ENCODE measurements around the gene KCNIP1.

KCNIP1 gene

GRCh38 chr5:170519549-170519948, 15.7 kb downstream of the KCNIP1 start:
- no peaks in the 10 kb centered on the region for H3K4me1 ChIP-seq
- no peak overlapping the region for H3K4me2 ChIP-seq
- no peak overlapping the region for H3K4me3 ChIP-seq
- no peak for TF ChIP-seq Cebpa-rat (IDR thresholded peaks at IDR 0.05)
- H4K20me1 ChIP-seq: no peaks in the 10 kb centered on the region
- H3K36me3 ChIP-seq: no peaks in the 10 kb centered on the region
- no peak overlapping the region for H3K9ac ChIP-seq
- H3K9me3 ChIP-seq: no peaks in the 10 kb centered on the region
- H3K27me3 ChIP-seq: no peaks in the 10 kb centered on the region
- H3K27ac ChIP-seq: no peak overlapping the region

- Histone ChIP-seq H3K4me3 (no peak overlapping the region), H3K27me3 (no peaks in the 10 kb centered on the region)
- TF ChIP-seq Cebpa-rat (IDR thresholded peaks at IDR 0.05): no peak
These were observed 16.6 kb downstream of the KCNIP1 start for GRCh38 chr5:170520372-170520771.

DNA sequence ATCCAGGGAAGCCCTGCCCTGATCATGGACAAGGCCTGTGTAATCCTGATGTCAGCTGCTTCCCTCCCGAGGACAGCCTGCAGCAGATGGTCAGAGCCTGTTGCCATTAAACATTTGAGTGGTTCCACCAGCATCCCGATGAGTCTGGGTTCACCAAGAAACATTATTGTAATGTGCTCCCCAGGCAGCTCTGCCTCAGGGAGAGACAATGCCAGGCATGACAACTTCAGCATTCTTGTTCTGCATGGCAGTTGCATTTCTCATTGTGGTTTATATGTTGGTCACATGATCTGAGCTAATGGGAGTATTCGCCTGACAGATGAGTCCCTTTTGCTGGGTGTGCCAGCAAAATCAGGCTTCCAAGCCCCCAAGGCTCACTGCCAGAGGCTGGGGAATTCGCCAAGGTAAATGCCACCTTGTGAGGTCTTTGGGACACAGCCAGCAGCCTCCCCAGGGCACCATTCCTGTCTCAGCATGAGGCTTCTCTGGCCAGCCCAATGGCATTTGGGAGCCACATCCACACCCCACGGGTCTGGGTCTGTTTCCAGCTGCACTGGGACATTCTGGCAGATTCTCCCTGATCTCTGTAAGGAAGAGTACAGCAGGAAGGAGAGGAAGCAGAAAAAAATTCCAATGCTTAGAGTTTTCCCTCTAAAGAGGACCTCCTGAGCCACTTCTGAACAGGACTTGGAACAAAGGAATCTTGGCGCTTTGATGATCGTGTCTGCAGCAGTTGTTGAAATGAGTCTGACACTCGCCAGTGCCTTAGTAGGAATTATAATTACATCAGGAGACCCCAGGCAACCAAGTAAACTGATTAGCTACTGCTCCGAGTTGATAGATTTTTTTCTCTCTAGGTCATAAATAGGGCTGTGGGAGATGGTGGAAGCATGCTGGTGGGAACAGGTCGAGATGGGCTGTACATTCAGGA, 18.7 kb downstream of the KCNIP1 start:
- H3K4me1 ChIP-seq: no peaks in the 10 kb centered on the region
- no peak overlapping the region for H3K4me3 ChIP-seq
- H4K20me1 ChIP-seq: no peaks in the 10 kb centered on the region
- H3K4me2 ChIP-seq: no peak overlapping the region
- H3K9ac ChIP-seq: no peak overlapping the region
- TF ChIP-seq Cebpa-rat (IDR thresholded peaks at IDR 0.05): no peak
- no peak overlapping the region for H3K27ac ChIP-seq
- no peaks in the 10 kb centered on the region for H3K27me3 ChIP-seq
- H3K9me3 ChIP-seq: no peaks in the 10 kb centered on the region
- H3K36me3 ChIP-seq: no peaks in the 10 kb centered on the region

More at GRCh38 chr5:170520372-170520771, 16.6 kb downstream of the KCNIP1 start:
- Histone ChIP-seq H3K36me3 (no peaks in the 10 kb centered on the region), H3K27ac (no peak overlapping the region), H3K9me3 (no peaks in the 10 kb centered on the region), H3K4me2 (no peak overlapping the region), H3K9ac (no peak overlapping the region), H4K20me1 (no peaks in the 10 kb centered on the region), H3K4me1 (no peaks in the 10 kb centered on the region)

DNA sequence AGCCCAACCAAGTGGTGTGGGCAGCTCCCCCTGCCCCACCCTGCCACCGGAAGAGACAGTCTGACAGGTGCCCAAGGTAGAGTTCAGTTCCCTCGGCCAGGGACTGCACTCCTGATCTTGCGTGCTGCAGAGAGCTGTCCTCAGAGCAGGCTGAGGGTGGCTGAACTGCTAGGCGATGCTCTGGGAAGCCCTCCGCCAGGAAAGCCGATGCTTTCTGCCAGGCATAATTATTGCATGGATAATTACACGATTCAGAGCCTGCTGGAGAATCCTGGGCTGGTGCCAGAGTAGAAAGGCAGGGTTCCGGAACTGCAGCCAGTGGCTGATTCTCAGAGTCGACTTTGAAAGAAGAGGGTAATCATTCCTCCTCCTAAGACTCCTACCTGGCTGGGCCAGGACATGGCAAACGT, 19.3 kb downstream of the KCNIP1 start:
- no peak for TF ChIP-seq Cebpa-rat (IDR thresholded peaks at IDR 0.05)
- Histone ChIP-seq H3K9ac (no peak overlapping the region), H3K27ac (no peak overlapping the region), H3K9me3 (no peaks in the 10 kb centered on the region), H3K4me2 (no peak overlapping the region), H3K4me1 (no peaks in the 10 kb centered on the region), H3K27me3 (no peaks in the 10 kb centered on the region), H3K36me3 (no peaks in the 10 kb centered on the region), H4K20me1 (no peaks in the 10 kb centered on the region), H3K4me3 (no peak overlapping the region)

DNA sequence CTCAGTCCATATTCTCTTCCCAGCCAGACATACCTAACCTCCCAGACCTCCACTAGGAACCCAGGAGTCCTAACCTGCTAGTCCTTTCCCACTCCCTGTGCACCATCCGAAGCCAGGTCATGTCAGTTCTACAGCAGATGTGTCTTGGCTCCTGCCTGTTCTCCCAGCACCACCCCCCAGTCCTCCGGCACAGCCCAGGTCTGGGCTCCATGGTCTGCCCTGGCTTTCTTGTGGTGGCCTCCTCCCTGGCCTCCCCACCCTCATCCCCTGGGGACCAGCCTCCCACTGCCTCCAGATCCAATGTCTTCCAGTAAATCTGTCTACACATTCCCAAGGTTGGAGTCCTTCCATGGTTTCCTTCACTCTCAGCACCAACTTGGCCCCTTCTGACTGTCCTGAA, 20.0 kb downstream of the KCNIP1 start:
- H4K20me1 ChIP-seq: no peaks in the 10 kb centered on the region
- H3K9ac ChIP-seq: no peak overlapping the region
- no peaks in the 10 kb centered on the region for H3K9me3 ChIP-seq
- no peak overlapping the region for H3K4me3 ChIP-seq
- H3K36me3 ChIP-seq: no peaks in the 10 kb centered on the region
- no peaks in the 10 kb centered on the region for H3K27me3 ChIP-seq
- no peak overlapping the region for H3K4me2 ChIP-seq
- TF ChIP-seq Cebpa-rat (IDR thresholded peaks at IDR 0.05): no peak
- no peak overlapping the region for H3K27ac ChIP-seq
- H3K4me1 ChIP-seq: no peaks in the 10 kb centered on the region

GRCh38 chr5:170524576-170524975, 20.8 kb downstream of the KCNIP1 start:
- no peak overlapping the region for H3K27ac ChIP-seq
- H3K9me3 ChIP-seq: no peaks in the 10 kb centered on the region
- H3K4me2 ChIP-seq: no peak overlapping the region
- H3K9ac ChIP-seq: no peak overlapping the region
- H3K4me3 ChIP-seq: no peak overlapping the region
- no peaks in the 10 kb centered on the region for H3K4me1 ChIP-seq
- no peaks in the 10 kb centered on the region for H4K20me1 ChIP-seq
- no peaks in the 10 kb centered on the region for H3K27me3 ChIP-seq
- H3K36me3 ChIP-seq: no peaks in the 10 kb centered on the region
- no peak for TF ChIP-seq Cebpa-rat (IDR thresholded peaks at IDR 0.05)

DNA sequence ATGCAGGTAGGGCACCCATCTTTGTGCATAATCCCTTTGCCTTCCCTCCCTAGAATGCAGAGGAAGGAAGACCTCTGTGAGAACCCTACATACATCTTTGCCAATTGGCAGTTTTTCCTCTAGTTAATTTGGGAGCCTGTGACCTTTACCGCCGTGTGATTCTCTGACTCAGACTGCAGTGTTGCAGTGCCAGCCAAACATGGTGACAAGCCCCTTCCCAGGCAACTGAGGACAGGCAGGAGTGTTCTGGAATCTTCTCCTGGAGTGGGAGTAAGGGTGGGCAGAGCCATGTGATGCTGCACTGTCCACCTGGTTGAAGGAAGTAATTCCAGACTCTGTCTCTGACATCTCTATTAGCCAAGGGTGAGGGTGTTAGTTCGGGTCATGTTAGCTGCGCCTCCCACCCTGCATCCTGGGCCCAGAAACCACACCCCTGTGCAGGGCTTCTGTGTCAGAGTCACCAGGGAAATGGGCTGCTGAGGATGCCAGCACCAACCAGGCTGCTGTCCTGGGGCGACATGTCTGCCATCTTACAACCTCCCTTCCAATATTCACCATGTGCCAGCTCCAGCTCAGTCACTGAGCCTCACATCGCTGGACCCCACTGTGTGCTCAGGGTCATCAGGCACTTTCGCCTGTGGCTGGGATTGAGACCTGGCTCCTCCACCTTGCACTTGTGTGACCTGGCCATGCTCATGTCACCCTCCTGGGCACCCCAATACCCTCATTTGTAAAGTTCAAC, 21.8 kb downstream of the KCNIP1 start:
- Histone ChIP-seq H3K27ac (no peak overlapping the region), H3K4me1 (no peaks in the 10 kb centered on the region), H4K20me1 (no peaks in the 10 kb centered on the region), H3K4me3 (no peak overlapping the region), H3K27me3 (no peaks in the 10 kb centered on the region), H3K4me2 (no peak overlapping the region), H3K9ac (no peak overlapping the region), H3K9me3 (no peaks in the 10 kb centered on the region), H3K36me3 (no peaks in the 10 kb centered on the region)
- TF ChIP-seq Cebpa-rat (IDR thresholded peaks at IDR 0.05): no peak

GRCh38 chr5:170527991-170528390, 24.2 kb downstream of the KCNIP1 start:
- H3K9me3 ChIP-seq: no peaks in the 10 kb centered on the region
- no peaks in the 10 kb centered on the region for H3K36me3 ChIP-seq
- no peak overlapping the region for H3K9ac ChIP-seq
- H4K20me1 ChIP-seq: no peaks in the 10 kb centered on the region
- H3K4me1 ChIP-seq: no peaks in the 10 kb centered on the region
- no peaks in the 10 kb centered on the region for H3K27me3 ChIP-seq
- no peak overlapping the region for H3K4me3 ChIP-seq
- no peak overlapping the region for H3K27ac ChIP-seq
- H3K4me2 ChIP-seq: no peak overlapping the region
- no peak for TF ChIP-seq Cebpa-rat (IDR thresholded peaks at IDR 0.05)

DNA sequence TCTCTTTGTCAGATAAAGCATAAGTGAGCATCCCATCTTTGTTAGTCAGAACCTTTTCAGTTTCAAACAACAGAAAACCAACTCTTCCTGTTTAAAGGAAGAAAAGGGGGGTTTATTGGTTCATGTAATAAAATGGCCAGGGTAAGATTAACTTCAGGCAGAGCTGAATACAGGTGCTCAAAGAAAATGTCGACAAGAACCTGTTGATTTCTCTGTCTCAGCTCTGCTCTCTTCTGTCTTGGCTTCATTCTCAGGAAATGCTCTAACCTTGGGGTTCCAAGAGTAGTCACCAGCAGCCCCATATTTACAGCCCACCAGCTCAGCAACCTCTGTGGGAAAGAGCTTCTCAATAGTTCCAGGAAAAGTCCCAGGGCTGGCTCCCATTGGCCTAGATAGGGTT, 25.2 kb downstream of the KCNIP1 start:
- Histone ChIP-seq H3K27me3 (no peaks in the 10 kb centered on the region), H4K20me1 (no peaks in the 10 kb centered on the region), H3K4me3 (no peak overlapping the region), H3K27ac (no peak overlapping the region), H3K4me2 (no peak overlapping the region), H3K36me3 (no peaks in the 10 kb centered on the region), H3K9me3 (no peaks in the 10 kb centered on the region), H3K9ac (no peak overlapping the region), H3K4me1 (no peaks in the 10 kb centered on the region)
- no peak for TF ChIP-seq Cebpa-rat (IDR thresholded peaks at IDR 0.05)

- H3K27me3 ChIP-seq: no peaks in the 10 kb centered on the region
- no peak overlapping the region for H3K4me3 ChIP-seq
- no peak for TF ChIP-seq Cebpa-rat (IDR thresholded peaks at IDR 0.05)
- no peak overlapping the region for H3K27ac ChIP-seq
- no peaks in the 10 kb centered on the region for H3K4me1 ChIP-seq
- H3K9me3 ChIP-seq: no peaks in the 10 kb centered on the region
- H4K20me1 ChIP-seq: no peaks in the 10 kb centered on the region
- no peak overlapping the region for H3K4me2 ChIP-seq
- H3K9ac ChIP-seq: no peak overlapping the region
- no peaks in the 10 kb centered on the region for H3K36me3 ChIP-seq
These were observed 29.1 kb downstream of the KCNIP1 start for GRCh38 chr5:170532935-170533334.
